Activated CD8-positive, alpha-beta T cell treated with anti-CD3 and anti-CD28 coated beads for 36 hours (primary cell): ENCODE results near the gene TEAD4. TPM values are rescaled to one million over a fixed set of nuclear protein-coding genes. Genes with fewer than 3 reads are reported as not detected.

Experiments
- ATAC-seq: fragments of 200-7000 bp; cut with Tn5 transposase; one replicate; pipeline ENCODE4 v1.10.0; 2021; ENCODE audit warnings: mild to moderate bottlenecking, moderate library complexity
- CTCF ChIA-PET: fragments of 350-600 bp; sonication (Branson Sonifier 250); formaldehyde crosslinking; loops from one replicate; lab custom pipeline; 2021; ENCODE audit warnings: antibody characterized with exemption; lab: Charles Lee
- POLR2A ChIA-PET: fragments of 350-600 bp; sonication (Branson Sonifier 250); formaldehyde crosslinking; loops from one replicate; lab custom pipeline; 2021; ENCODE audit warnings: antibody characterized with exemption; lab: Charles Lee
- DNase-seq: peaks from one replicate; pipeline ENCODE4 v3.0.0-alpha.2; 2020
- H3K27ac Mint-ChIP-seq: one replicate; pipeline ENCODE4 v1.8.0; 2021; ENCODE audit warnings: mild to moderate bottlenecking, mixed read lengths
- H3K27me3 Mint-ChIP-seq: one replicate; pipeline ENCODE4 v1.8.0; 2021; ENCODE audit warnings: mixed read lengths
- H3K36me3 Mint-ChIP-seq: one replicate; pipeline ENCODE4 v1.8.0; 2021; ENCODE audit warnings: low read depth, mixed read lengths
- H3K4me1 Mint-ChIP-seq: one replicate; pipeline ENCODE4 v1.8.0; 2021; ENCODE audit warnings: low read depth, mixed read lengths
- H3K4me3 Mint-ChIP-seq: one replicate; pipeline ENCODE4 v1.8.0; 2021; ENCODE audit warnings: mild to moderate bottlenecking, moderate library complexity, mixed read lengths
- H3K9me3 Mint-ChIP-seq: one replicate; pipeline ENCODE4 v1.8.0; 2021; ENCODE audit warnings: mixed read lengths
- CTCF ChIP-seq: fragments of 200-600 bp; IDR thresholded peaks from one replicate; pipeline ENCODE4 v1.8.0; 2022; ENCODE audit warnings: antibody characterized with exemption, mild to moderate bottlenecking
- intact Hi-C: fragments of 100-400 bp; cut with micrococcal nuclease; formaldehyde crosslinking; loops from one replicate; pipeline ENCODE4 v1.10.0; 2022
- total RNA-seq, 2 experiments: library from RNA; stranded (reverse); gene quantifications; one replicate each; pipeline ENCODE4 v1.2.3, GENCODE V29; 2021

TEAD4 gene
- total RNA-seq, 2 experiments from 2014 or later = 4.5 to 4.6 TPM

GRCh38 chr12:2973566-2973965, 14.4 kb downstream of the TEAD4 start:
- H3K27ac Mint-ChIP-seq = no peak overlapping the region
- POLR2A ChIA-PET = no interaction called here
- DNase-seq = no peak
- CTCF ChIA-PET = no interaction called here
- H3K4me3 Mint-ChIP-seq = no peak overlapping the region
- H3K27me3 Mint-ChIP-seq = peaks cover 6% of the 10 kb centered on the region
- intact Hi-C loops = no loop called here
- TF ChIP-seq CTCF = no peak
- no peaks in the 10 kb centered on the region for H3K36me3 Mint-ChIP-seq
- no peak for ATAC-seq
- H3K9me3 Mint-ChIP-seq = no peaks in the 10 kb centered on the region
- H3K4me1 Mint-ChIP-seq = no peaks in the 10 kb centered on the region

- H3K4me3 Mint-ChIP-seq = no peak overlapping the region
- no peak for ATAC-seq
- no peaks in the 10 kb centered on the region for H3K9me3 Mint-ChIP-seq
- no peak overlapping the region for H3K27ac Mint-ChIP-seq
- ChIA-PET CTCF (no interaction called here), POLR2A (no interaction called here)
- no peaks in the 10 kb centered on the region for H3K4me1 Mint-ChIP-seq
- H3K36me3 Mint-ChIP-seq = no peaks in the 10 kb centered on the region
- no peak for DNase-seq
- H3K27me3 Mint-ChIP-seq = peaks cover 6% of the 10 kb centered on the region
- intact Hi-C loops = no loop called here
- TF ChIP-seq CTCF = no peak
These were observed 15.4 kb downstream of the TEAD4 start for GRCh38 chr12:2974560-2974971.

DNA sequence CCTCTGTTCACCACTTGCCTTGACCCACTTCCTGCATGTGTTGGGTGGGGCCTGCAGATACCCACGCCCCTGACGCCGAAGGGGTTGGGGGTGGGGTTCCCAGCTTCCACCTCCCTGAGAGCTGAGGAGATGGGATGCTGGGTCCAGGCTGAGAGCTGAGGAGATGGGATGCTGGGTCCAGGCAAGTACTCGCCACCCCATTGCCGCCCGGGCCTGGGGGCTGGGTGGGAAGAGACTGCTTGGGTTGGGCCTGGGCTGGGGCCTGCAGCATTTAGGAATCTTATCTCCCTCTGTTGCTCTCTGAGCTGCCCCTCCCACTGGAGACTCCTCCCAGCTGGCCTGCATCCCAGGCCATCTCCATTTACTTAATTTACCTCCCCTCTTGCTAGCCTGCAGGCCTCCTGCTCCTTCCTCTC, 17.4 kb downstream of the TEAD4 start:
- POLR2A ChIA-PET = no interaction called here
- Mint-ChIP-seq H3K9me3 (no peaks in the 10 kb centered on the region), H3K27ac (no peak overlapping the region), H3K4me1 (no peaks in the 10 kb centered on the region), H3K4me3 (no peak overlapping the region), H3K36me3 (no peaks in the 10 kb centered on the region), H3K27me3 (peaks cover 3% of the 10 kb centered on the region)
- no peak for TF ChIP-seq CTCF
- ATAC-seq (no peak), DNase-seq (no peak)
- intact Hi-C loops = no loop called here
- CTCF ChIA-PET = interaction anchor here (1.4 kb wide), 1 partner anchor 96 kb away, joined by 3 read pairs; no protein-coding TSS in a partner anchor

GRCh38 chr12:2977776-2978175, 18.6 kb downstream of the TEAD4 start:
- CTCF ChIA-PET = interaction anchor here (1.4 kb wide), 1 partner anchor 95 kb away, joined by 3 read pairs; no protein-coding TSS in a partner anchor
- TF ChIP-seq CTCF = no peak
- intact Hi-C loops = no loop called here
- Mint-ChIP-seq H3K27me3 (peaks cover 3% of the 10 kb centered on the region), H3K9me3 (no peaks in the 10 kb centered on the region), H3K36me3 (no peaks in the 10 kb centered on the region), H3K27ac (no peak overlapping the region), H3K4me3 (no peak overlapping the region), H3K4me1 (no peaks in the 10 kb centered on the region)
- POLR2A ChIA-PET = no interaction called here
- no peak for DNase-seq
- no peak for ATAC-seq

GRCh38 chr12:2979806-2980205, 20.6 kb downstream of the TEAD4 start:
- no peaks in the 10 kb centered on the region for H3K36me3 Mint-ChIP-seq
- H3K27me3 Mint-ChIP-seq = no peaks in the 10 kb centered on the region
- TF ChIP-seq CTCF = no peak
- ChIA-PET CTCF (no interaction called here), POLR2A (no interaction called here)
- ATAC-seq (no peak), DNase-seq (no peak)
- H3K4me1 Mint-ChIP-seq = no peaks in the 10 kb centered on the region
- intact Hi-C loops = no loop called here
- no peaks in the 10 kb centered on the region for H3K9me3 Mint-ChIP-seq
- H3K27ac Mint-ChIP-seq = no peak overlapping the region
- H3K4me3 Mint-ChIP-seq = no peak overlapping the region
